HG03066 (cell line): ENCODE results near the gene TRDMT1.

Experiments
- ATAC-seq: cut with Tn5 transposase; IDR thresholded peaks from one replicate; pipeline ENCODE4 v1.9.1; 2021; ENCODE audit warnings: low read depth; ENCODE audit not compliant: unreplicated experiment

The TRDMT1 gene

GRCh38 chr10:17213646-17214349 lies 12.3 kb upstream of the TRDMT1 start:
- no peak for ATAC-seq

- ATAC-seq = no peak
Observed at GRCh38 chr10:17212802-17213221, 11.3 kb upstream of the TRDMT1 start.

- no peak for ATAC-seq
Observed at GRCh38 chr10:17210361-17210760, 8.9 kb upstream of the TRDMT1 start.

DNA sequence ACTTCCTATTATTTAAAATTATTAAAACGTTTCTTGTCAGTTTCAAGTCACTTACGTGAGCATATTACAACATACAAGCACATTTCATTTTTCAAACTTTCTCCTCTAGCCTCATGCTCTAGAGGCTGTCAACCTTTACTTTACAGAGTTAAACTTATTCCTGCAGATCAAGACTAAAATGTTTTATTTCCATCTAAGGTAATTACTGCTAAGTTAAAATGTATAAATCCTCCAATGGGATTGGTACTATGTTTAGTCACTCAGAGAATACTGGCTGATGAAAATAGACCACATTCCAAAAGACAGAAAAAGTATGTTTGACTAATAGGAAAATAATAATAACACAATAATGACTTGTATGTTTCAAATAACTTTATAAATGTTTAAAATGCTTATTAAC lies 8.4 kb upstream of the TRDMT1 start:
- ATAC-seq = no peak

- ATAC-seq = no peak
Observed at GRCh38 chr10:17209302-17209701, 7.8 kb upstream of the TRDMT1 start.

- ATAC-seq = no peak
Observed at GRCh38 chr10:17208476-17208875, 7.0 kb upstream of the TRDMT1 start.

DNA sequence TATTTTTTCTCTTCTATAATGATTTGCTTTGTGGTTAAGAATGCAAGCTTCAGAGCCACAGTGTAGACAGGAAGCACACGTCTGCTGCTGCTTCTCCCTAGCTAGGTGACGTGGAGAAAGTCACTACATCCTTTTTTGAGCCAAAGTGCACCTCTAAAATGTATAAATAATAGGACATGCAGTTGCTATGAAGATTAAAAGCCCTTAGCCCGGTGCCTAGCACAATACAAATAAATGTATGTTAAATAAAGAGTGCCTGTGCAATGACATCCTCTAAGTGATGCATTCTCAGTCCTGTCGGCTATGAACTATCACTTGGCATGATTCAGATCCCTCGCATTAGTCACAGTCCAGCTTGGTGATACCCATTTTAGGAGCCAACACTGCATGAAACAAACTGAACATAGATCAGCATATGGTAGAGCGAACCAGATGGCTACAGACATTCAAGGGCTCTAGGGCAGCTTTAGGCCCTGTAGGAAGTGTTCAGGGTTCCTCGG lies 4.8 kb upstream of the TRDMT1 start:
- ATAC-seq = peak; percentile 33

DNA sequence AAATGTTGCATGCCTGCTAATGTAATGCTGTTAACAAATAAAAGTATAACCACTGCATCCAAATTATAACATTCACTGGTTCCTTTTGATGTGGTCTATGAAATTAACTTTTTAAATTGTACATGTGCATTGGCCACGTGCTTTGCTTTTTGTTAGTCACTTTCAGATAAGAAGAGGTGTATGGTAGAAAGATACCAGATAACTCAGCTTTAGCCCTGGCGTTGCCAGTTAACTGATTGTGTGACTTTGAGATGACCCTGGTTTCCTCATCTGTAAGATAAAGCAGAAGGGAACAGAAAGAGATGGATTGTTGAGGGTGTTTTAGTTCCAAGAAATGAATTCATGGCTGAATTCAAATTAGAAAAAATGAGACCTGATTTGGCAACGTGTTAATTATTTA lies 1.9 kb upstream of the TRDMT1 start:
- ATAC-seq = no peak

DNA sequence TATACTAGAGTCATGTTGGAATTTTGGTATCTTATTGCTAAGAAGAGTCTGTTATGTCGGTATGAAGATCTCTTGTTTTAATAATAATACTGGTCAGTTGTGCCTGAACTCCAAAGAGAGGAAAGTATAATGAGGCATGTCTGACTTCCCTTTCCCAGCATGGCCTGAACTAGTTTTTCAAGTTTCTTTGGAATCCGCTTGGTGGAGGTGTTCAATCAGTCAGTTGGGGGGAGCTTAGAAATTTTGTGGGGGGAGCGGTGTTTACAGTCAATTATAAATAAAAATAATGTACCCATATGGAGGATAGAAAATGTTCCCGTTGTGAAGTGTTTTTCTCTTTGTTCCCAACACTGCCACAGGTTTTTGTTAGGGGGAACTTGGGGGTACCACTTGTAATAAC lies 1.5 kb upstream of the TRDMT1 start:
- no peak for ATAC-seq

DNA sequence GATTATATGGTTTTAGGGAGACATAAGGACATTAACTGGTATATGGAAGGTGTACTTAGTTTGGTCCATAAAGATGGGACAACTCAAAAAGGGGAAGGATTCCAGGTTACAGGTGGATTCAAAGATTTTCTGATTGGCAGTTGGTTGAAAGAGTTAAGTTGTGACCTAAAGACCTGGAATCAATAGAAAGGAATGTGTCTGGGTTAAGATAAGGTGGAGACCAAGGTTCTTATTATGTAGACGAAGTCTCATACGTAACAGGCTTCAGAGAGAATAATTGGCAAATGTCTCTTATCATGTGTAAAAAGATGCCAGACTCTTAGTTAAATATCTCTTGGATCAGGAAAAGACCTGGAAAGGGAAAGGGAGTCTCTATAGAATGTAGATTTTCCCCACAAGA lies 1.0 kb upstream of the TRDMT1 start:
- ATAC-seq = no peak

GRCh38 chr10:17201794-17202116 lies 283 bp upstream of the TRDMT1 start:
- no peak for ATAC-seq

- no peak for ATAC-seq
Observed at GRCh38 chr10:17200001-17200911, 1.2 kb downstream of the TRDMT1 start.

DNA sequence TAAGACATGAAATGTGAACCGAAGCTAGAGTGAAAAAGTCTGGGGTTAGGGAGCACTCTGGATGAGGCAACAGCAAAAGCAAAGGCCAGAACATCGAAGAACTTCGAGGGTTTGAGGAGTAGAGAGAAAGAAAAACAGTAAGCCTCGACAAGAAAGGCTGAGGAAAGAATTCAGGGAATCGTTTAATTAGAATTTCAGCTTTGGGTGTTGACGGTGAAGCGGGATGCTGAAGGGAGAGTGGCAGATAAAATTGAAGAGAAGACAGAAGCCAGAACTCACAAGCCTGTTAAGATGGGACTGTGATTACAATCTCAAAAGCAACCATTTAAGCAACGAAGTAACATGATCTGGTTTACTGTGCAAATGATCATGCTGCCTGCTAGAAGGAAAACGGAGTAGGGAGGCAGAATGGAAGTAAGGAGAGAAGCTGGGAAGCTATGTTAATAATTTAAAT lies 2.1 kb downstream of the TRDMT1 start:
- no peak for ATAC-seq

- no peak for ATAC-seq
Observed at GRCh38 chr10:17196573-17196972, 4.9 kb downstream of the TRDMT1 start.

DNA sequence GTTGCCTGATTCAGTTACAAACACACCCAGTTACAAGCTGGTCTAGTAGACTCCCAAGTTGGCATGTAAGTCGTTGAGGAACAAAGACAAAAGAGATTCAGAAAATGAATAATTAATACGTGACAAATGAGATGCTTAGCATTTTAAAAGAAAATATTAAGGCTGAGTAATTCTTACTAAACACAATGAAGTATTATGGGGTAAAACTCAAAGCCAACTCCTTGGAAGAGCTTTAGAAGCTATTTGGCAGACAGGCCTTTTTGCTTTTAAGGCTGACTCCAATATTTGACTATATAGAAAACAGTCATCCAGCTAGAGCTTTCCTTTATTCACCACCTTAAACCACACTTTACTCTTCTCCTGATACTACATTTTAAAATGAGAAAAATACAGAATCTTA lies 5.4 kb downstream of the TRDMT1 start:
- ATAC-seq = no peak

- no peak for ATAC-seq
Observed at GRCh38 chr10:17195083-17195482, 6.4 kb downstream of the TRDMT1 start.

DNA sequence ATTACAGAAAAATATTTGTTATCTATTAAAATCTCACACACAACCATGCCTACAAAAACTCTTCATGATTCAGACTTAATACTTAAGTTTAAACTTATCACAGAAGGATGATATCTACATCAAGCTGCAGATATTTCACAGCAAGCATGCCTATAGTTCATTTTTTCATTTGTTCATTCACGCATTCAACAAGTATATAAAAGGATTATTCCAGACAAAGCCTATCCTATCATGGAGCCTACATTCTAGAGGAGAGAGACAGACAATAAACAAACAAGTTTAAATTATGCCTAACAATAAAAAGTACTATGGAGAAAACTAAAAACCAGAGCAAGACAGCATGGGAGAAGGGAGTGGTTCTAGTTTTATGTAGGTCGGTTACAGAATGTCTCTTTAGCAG lies 10.9 kb downstream of the TRDMT1 start:
- no peak for ATAC-seq

GRCh38 chr10:17188644-17189172 lies 12.8 kb downstream of the TRDMT1 start:
- ATAC-seq = no peak

GRCh38 chr10:17185873-17186272 lies 15.6 kb downstream of the TRDMT1 start:
- no peak for ATAC-seq

DNA sequence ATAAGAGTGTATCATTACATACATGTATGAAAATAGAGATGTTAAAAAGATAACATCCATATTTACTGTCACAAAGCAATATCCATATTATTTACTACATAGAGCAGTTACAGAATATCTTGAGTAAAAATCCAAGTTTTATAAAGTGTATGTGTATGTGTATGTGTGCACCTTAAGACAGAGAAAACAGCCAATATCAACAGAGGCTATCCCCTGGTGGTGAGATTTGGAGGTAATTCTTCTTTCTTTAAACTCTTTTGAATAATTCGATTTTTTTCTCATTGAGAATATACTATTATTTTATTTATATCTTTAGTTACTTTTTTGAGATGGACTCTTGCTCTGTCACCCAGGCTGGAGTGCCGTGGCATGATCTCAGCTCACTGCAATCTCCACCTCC lies 18.4 kb downstream of the TRDMT1 start:
- ATAC-seq = no peak

- no peak for ATAC-seq
Observed at GRCh38 chr10:17181751-17182150, 19.7 kb downstream of the TRDMT1 start.

DNA sequence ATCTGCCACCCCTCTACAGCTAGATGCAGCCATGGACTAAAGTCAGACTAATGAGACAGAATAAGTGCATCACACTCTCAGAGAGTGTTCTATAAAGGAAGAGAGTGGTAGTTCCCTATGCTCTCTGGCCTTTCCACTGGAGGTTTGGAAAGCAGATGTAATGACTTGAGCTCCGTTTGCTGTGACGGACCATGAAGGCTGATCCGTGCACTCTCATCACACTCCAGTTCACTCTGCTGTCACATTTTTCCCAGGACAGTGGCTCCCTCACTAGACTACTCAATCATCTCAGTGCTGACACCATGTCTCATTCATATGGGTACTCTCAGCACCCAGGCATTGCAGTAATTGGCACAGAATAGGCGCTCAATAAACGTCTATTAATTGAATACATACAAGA lies 20.4 kb downstream of the TRDMT1 start:
- ATAC-seq = no peak
